Body of pancreas (tissue), 4 donors: ENCODE data around the gene NAIP.
"Not testable (repeated sequence)": the region's sequence is repeated elsewhere in the genome, so short reads cannot be mapped to it uniquely, and the experiment has no call there.

Experiments used
- POLR2A ChIP-seq, 3 donors: fragments of 450-650 bp; IDR thresholded peaks; one replicate each; pipeline ENCODE4 v1.6.1; 2016; ENCODE audit warnings: antibody characterized with exemption in 3 of 3, mild to moderate bottlenecking in 2 of 3
- TF ChIP-seq, protein P1 (sequence below), 7 experiments: fragments of 450-650 bp in 4 of 7; fragments of 200-600 bp in 3 of 7; sonication (generic) in 3 of 7; IDR thresholded peaks; one replicate each; pipeline ENCODE4 v1.5.1; 2016 to 2019; ENCODE audit warnings: antibody characterized with exemption in 7 of 7

DNA sequence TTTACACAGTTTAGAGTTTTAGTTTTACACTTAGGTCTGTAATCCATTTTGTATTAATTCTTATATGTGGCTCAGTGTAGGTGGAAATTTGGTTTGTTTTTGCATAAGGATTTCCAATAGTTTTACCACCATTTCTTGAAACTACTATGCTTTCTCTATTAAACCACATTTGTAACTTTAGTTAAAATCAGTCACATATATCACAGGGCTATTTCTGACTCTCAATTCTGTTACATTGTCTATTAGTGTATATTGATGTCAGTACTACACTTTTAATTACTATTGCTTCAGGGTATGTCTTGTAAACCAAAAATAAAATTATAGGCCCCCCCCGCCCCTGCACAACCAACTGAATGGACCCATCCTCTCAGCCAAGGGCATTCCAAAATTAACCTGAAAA, 92.6 kb downstream of the NAIP start:
- TF ChIP-seq, protein P1, sequence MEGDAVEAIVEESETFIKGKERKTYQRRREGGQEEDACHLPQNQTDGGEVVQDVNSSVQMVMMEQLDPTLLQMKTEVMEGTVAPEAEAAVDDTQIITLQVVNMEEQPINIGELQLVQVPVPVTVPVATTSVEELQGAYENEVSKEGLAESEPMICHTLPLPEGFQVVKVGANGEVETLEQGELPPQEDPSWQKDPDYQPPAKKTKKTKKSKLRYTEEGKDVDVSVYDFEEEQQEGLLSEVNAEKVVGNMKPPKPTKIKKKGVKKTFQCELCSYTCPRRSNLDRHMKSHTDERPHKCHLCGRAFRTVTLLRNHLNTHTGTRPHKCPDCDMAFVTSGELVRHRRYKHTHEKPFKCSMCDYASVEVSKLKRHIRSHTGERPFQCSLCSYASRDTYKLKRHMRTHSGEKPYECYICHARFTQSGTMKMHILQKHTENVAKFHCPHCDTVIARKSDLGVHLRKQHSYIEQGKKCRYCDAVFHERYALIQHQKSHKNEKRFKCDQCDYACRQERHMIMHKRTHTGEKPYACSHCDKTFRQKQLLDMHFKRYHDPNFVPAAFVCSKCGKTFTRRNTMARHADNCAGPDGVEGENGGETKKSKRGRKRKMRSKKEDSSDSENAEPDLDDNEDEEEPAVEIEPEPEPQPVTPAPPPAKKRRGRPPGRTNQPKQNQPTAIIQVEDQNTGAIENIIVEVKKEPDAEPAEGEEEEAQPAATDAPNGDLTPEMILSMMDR (IDR thresholded peaks at IDR 0.05), result not testable (repeated sequence)
- not testable (repeated sequence) for TF ChIP-seq POLR2A (IDR thresholded peaks at IDR 0.05)
